PC-3 (cell line): ENCODE results near the gene TCF7L1. TPM values are rescaled to one million over a fixed set of nuclear protein-coding genes. Genes with fewer than 3 reads are reported as not detected.

Experiments used
- ATAC-seq: fragments of 200-7000 bp; cut with Tn5 transposase; 2 replicates; pipeline ENCODE4 v1.9.1; 2020; ENCODE audit warnings: mild to moderate bottlenecking, moderate library complexity
- BruUV-seq: library from RNA; stranded (reverse); fragments of 400-500 nt; replicated peaks from 2 replicates; lab custom pipeline; 2021; lab: Mats Ljungman, UMichigan
- CTCF ChIA-PET: fragments of 300-600 bp; sonication (Branson Sonifier 250); formaldehyde crosslinking; loops from one replicate; lab custom pipeline; 2022; ENCODE audit warnings: antibody characterized with exemption; lab: Charles Lee
- POLR2A ChIA-PET: fragments of 300-600 bp; sonication (Branson Sonifier 250); formaldehyde crosslinking; loops from one replicate; lab custom pipeline; 2022; ENCODE audit warnings: antibody characterized with exemption; ENCODE audit not compliant: unreplicated experiment; lab: Charles Lee
- DNase-seq: peaks from one replicate; pipeline ENCODE4 v3.0.0-alpha.2; 2015
- H2AFZ ChIP-seq: fragments of 300-600 bp; sonication (generic); 2 replicates; pipeline ENCODE4 v1.6.0; 2016; ENCODE audit warnings: antibody characterized with exemption, low read length
- H3F3A ChIP-seq: fragments of 300-600 bp; sonication (generic); one replicate; pipeline ENCODE4 v1.6.0; 2017; ENCODE audit warnings: antibody characterized with exemption, low read length, control low read depth, mild to moderate bottlenecking; ENCODE audit not compliant: unreplicated experiment
- H3K27ac ChIP-seq: fragments of 300-600 bp; sonication (generic); 2 replicates; pipeline ENCODE4 v1.5.1; 2016; ENCODE audit warnings: mild to moderate bottlenecking, low read length
- H3K27me3 ChIP-seq: fragments of 300-600 bp; sonication (generic); 2 replicates; pipeline ENCODE4 v1.6.1; 2016; ENCODE audit warnings: low read length, mixed read lengths
- H3K36me3 ChIP-seq: fragments of 300-600 bp; sonication (generic); 2 replicates; pipeline ENCODE4 v1.6.1; 2016; ENCODE audit warnings: low read depth, mixed run types, low read length, mixed read lengths
- H3K4me1 ChIP-seq: fragments of 300-600 bp; sonication (generic); 2 replicates; pipeline ENCODE4 v1.5.1; 2016; ENCODE audit warnings: low read length; ENCODE audit not compliant: insufficient read depth
- H3K4me2 ChIP-seq: fragments of 300-600 bp; sonication (generic); 2 replicates; pipeline ENCODE4 v1.6.0; 2016; ENCODE audit warnings: low read length
- H3K4me3 ChIP-seq: fragments of 300-600 bp; sonication (generic); 2 replicates; pipeline ENCODE4 v1.5.1; 2016; ENCODE audit warnings: mild to moderate bottlenecking, low read length, mixed read lengths
- H3K79me2 ChIP-seq: fragments of 300-600 bp; sonication (generic); 2 replicates; pipeline ENCODE4 v1.6.1; 2017; ENCODE audit warnings: low read length, mixed read lengths
- H3K9ac ChIP-seq: fragments of 300-600 bp; sonication (generic); 2 replicates; pipeline ENCODE4 v1.6.0; 2016; ENCODE audit warnings: mild to moderate bottlenecking, low read length
- H3K9me2 ChIP-seq: fragments of 300-600 bp; sonication (generic); replicated peaks from 2 replicates; pipeline ENCODE4 v1.6.1; 2016; ENCODE audit warnings: mixed run types, low read length, mixed read lengths
- H3K9me3 ChIP-seq: fragments of 300-600 bp; sonication (generic); 2 replicates; pipeline ENCODE4 v1.6.1; 2016; ENCODE audit warnings: low read length, mixed read lengths
- H4K20me1 ChIP-seq: fragments of 300-600 bp; sonication (generic); 2 replicates; pipeline ENCODE4 v1.6.1; 2016; ENCODE audit warnings: low read length, mixed read lengths
- EZH2 ChIP-seq: fragments of 300-600 bp; sonication (generic); IDR thresholded peaks from one replicate; pipeline ENCODE4 v1.6.1; 2017; ENCODE audit warnings: antibody characterized with exemption, mild to moderate bottlenecking, low read length; ENCODE audit not compliant: unreplicated experiment
- EZH2phosphoT487 ChIP-seq: fragments of 300-600 bp; sonication (generic); IDR thresholded peaks from 2 replicates; pipeline ENCODE4 v1.6.1; 2018; ENCODE audit warnings: mild to moderate bottlenecking, antibody characterized with exemption, low read length, borderline replicate concordance
- intact Hi-C: fragments of 100-400 bp; cut with micrococcal nuclease; formaldehyde crosslinking; loops from 2 replicates; pipeline ENCODE4 v1.9.0; 2023
- total RNA-seq: library from RNA; depleted of rRNA; stranded (reverse); fragments of >200 nt; gene quantifications from 2 replicates; pipeline ENCODE4 v1.2.3, GENCODE V29; 2014
- TF ChIP-seq, protein P1 (sequence below): fragments of 300-600 bp; sonication (generic); conservative IDR thresholded peaks from 2 replicates; pipeline ENCODE4 v1.5.1; 2017; ENCODE audit warnings: antibody characterized with exemption, low read depth, mild to moderate bottlenecking, low read length

TCF7L1 gene
- total RNA-seq, 1 experiment from 2014 or later, result 1.8 TPM

DNA sequence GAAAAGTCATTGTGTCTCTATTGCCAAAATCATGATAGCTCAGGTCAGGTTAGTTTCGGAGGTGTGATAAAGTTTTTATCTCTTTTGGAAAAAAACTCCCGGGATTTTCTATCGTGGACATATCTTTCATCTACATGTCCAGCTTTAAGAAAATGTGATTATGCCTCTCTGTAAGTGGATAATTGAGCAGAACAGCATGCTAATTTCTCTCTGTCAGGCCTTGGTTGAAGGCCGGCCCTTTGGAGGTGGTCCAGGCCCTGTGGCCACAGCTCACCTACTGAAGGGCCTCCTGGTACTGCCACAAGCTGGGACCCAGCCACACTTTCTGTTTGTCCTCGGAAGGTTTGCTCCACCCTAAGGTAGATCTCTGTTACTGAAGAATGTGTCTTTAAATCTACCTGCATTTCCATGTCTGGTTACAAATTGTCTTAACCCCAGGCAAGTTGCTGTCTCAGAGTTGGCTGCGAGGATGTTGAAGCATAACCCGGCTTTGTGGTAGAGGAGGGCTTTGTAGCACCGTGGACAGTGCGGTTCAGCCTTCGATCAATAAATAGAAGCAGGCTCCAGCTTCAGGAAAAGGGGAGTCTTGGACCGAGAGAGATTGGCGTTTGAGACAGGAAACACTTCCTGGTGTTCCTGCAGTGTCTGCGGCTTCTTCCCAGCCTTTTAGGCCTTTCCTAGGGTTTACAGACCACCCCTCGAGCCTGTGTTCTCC lies 25.5 kb downstream of the TCF7L1 start:
- no peak overlapping the region for H3K9ac ChIP-seq
- intact Hi-C loops, result no loop called here
- H3F3A ChIP-seq, result no peaks in the 10 kb centered on the region
- no peaks in the 10 kb centered on the region for H3K9me3 ChIP-seq
- H3K27ac ChIP-seq, result no peak overlapping the region
- no peak overlapping the region for H3K4me3 ChIP-seq
- no peaks in the 10 kb centered on the region for H3K27me3 ChIP-seq
- no peak overlapping the region for H3K4me2 ChIP-seq
- ChIA-PET CTCF (no interaction called here), POLR2A (no interaction called here)
- no peaks in the 10 kb centered on the region for H3K36me3 ChIP-seq
- no TSS peak for BruUV-seq
- no peak for DNase-seq
- no peaks in the 10 kb centered on the region for H3K9me2 ChIP-seq
- H3K4me1 ChIP-seq, result no peaks in the 10 kb centered on the region
- H4K20me1 ChIP-seq, result no peaks in the 10 kb centered on the region
- no peak overlapping the region for H2AFZ ChIP-seq
- no peak for ATAC-seq
- H3K79me2 ChIP-seq, result no peaks in the 10 kb centered on the region
- TF ChIP-seq EZH2 (no peak), EZH2phosphoT487 (no peak)
- TF ChIP-seq, protein P1, sequence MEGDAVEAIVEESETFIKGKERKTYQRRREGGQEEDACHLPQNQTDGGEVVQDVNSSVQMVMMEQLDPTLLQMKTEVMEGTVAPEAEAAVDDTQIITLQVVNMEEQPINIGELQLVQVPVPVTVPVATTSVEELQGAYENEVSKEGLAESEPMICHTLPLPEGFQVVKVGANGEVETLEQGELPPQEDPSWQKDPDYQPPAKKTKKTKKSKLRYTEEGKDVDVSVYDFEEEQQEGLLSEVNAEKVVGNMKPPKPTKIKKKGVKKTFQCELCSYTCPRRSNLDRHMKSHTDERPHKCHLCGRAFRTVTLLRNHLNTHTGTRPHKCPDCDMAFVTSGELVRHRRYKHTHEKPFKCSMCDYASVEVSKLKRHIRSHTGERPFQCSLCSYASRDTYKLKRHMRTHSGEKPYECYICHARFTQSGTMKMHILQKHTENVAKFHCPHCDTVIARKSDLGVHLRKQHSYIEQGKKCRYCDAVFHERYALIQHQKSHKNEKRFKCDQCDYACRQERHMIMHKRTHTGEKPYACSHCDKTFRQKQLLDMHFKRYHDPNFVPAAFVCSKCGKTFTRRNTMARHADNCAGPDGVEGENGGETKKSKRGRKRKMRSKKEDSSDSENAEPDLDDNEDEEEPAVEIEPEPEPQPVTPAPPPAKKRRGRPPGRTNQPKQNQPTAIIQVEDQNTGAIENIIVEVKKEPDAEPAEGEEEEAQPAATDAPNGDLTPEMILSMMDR, result no peak

DNA sequence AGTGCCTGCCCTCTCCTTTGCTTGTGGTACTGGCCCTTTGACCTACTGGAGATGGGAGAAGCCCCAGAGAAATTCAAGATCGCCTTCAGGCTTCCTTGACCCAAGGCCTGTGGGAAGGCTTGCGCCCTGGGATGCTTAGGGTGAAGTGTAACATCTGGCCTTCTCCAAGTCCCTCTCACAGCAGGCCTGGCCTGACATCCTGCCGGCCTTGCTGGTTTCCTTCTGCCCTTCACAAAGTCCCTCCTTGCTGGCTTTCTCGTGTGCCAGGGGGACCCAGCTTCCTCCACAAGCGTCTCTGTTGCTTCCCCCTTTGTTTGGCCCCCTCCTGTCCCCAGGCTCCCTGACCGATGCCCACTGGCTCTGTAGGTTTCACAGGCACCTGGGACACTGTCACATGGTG lies 26.4 kb downstream of the TCF7L1 start:
- Histone ChIP-seq H4K20me1 (no peaks in the 10 kb centered on the region), H3K4me2 (no peak overlapping the region), H2AFZ (no peak overlapping the region), H3K9me2 (no peaks in the 10 kb centered on the region), H3K4me1 (no peaks in the 10 kb centered on the region), H3K9me3 (no peaks in the 10 kb centered on the region), H3K27me3 (no peaks in the 10 kb centered on the region), H3K27ac (no peak overlapping the region), H3F3A (no peaks in the 10 kb centered on the region), H3K79me2 (no peaks in the 10 kb centered on the region), H3K36me3 (no peaks in the 10 kb centered on the region), H3K4me3 (no peak overlapping the region), H3K9ac (no peak overlapping the region)
- no TSS peak for BruUV-seq
- ChIA-PET POLR2A (no interaction called here), CTCF (no interaction called here)
- ATAC-seq, result no peak
- no peak for DNase-seq
- intact Hi-C loops, result no loop called here
- TF ChIP-seq EZH2, result no peak
- no peak for TF ChIP-seq EZH2phosphoT487
- TF ChIP-seq, protein P1, result no peak
